ENCODE results near the gene APOA5. TPM values are rescaled to one million over a fixed set of nuclear protein-coding genes. Genes with fewer than 3 reads are reported as not detected.
A peak's percentile ranks its signal among the peaks of the same experiment; 100 is the strongest.

Gene APOA5
- total and polyA plus RNA-seq, 2 of the 13 experiments (the other 11 are each of a cell fraction or from before 2014, with no cell fraction given) = 44.0 to 49.1 TPM

DNA sequence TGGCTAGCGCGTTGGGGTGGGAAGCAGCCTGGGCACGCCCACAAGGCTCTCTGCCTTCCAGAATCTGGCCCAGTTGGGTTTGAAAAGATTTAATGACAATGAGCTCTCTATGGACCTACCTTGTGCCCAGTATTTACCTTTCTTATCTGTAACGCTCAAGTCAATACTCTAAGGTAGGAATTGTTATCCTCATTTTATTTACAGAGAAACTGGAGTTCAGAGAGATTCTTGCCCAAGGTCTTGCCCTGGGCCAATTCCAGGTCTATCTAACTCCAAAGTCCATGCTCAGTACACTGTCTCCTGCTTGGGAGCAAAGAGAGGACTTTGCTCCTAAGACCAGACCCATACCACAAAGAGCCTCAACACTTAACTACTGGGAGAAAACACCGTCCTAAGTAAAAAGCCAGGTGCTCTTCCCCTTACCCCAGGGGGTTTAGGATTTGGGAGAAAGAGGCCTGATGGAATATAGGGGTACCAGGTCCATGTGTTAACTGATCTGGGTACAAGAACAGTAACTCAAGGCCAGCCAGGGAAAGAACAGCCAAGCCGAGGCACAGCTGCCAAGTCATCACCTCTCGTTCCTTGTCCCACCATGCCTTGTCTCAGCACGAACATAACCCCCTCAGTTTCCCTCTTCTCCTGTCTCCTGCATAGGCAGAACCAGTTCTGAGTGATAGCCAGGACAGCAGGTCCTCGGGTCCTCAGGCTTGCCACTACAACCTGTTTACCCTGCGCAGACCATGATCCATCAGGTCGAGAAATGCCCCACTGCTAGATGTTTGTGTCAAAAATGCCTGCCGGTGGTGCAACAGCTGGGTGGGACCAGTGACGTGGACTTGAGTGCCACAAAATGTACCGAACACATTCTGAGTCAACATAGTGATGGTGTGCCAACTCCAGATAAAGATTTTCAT is 16.8 kb upstream of the APOA5 start (continued):
- peak; percentile 82; the same call in 1 of the 2 replicates for TF ChIP-seq ZNF343 (CRISPR knock-in tag; IDR thresholded peaks at IDR 0.05)
- TF ChIP-seq TMF1 (CRISPR knock-in tag; IDR thresholded peaks at IDR 0.05; ENCODE audit: low read depth) = no peak
- no peak for TF ChIP-seq SCMH1 (CRISPR knock-in tag; IDR thresholded peaks at IDR 0.05; ENCODE audit: borderline replicate concordance)
- TF ChIP-seq, protein P1, sequence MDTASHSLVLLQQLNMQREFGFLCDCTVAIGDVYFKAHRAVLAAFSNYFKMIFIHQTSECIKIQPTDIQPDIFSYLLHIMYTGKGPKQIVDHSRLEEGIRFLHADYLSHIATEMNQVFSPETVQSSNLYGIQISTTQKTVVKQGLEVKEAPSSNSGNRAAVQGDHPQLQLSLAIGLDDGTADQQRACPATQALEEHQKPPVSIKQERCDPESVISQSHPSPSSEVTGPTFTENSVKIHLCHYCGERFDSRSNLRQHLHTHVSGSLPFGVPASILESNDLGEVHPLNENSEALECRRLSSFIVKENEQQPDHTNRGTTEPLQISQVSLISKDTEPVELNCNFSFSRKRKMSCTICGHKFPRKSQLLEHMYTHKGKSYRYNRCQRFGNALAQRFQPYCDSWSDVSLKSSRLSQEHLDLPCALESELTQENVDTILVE (CRISPR knock-in tag; IDR thresholded peaks at IDR 0.05) = peak; percentile 80; the same call in 1 of the 2 replicates
- TF ChIP-seq ZFP90 (CRISPR knock-in tag; IDR thresholded peaks at IDR 0.05; ENCODE audit: borderline replicate concordance) = no peak
- TF ChIP-seq TP53 (CRISPR knock-in tag; conservative IDR thresholded peaks at IDR 0.05) = no peak; the same call in 1 of the 2 replicates
- TF ChIP-seq ZNF30 (CRISPR knock-in tag; IDR thresholded peaks at IDR 0.05) = no peak
- TF ChIP-seq, protein P2, sequence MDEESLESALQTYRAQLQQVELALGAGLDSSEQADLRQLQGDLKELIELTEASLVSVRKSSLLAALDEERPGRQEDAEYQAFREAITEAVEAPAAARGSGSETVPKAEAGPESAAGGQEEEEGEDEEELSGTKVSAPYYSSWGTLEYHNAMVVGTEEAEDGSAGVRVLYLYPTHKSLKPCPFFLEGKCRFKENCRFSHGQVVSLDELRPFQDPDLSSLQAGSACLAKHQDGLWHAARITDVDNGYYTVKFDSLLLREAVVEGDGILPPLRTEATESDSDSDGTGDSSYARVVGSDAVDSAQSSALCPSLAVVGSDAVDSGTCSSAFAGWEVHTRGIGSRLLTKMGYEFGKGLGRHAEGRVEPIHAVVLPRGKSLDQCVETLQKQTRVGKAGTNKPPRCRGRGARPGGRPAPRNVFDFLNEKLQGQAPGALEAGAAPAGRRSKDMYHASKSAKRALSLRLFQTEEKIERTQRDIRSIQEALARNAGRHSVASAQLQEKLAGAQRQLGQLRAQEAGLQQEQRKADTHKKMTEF (CRISPR knock-in tag; IDR thresholded peaks at IDR 0.05) = peak; percentile 96
- TF ChIP-seq, protein P3, sequence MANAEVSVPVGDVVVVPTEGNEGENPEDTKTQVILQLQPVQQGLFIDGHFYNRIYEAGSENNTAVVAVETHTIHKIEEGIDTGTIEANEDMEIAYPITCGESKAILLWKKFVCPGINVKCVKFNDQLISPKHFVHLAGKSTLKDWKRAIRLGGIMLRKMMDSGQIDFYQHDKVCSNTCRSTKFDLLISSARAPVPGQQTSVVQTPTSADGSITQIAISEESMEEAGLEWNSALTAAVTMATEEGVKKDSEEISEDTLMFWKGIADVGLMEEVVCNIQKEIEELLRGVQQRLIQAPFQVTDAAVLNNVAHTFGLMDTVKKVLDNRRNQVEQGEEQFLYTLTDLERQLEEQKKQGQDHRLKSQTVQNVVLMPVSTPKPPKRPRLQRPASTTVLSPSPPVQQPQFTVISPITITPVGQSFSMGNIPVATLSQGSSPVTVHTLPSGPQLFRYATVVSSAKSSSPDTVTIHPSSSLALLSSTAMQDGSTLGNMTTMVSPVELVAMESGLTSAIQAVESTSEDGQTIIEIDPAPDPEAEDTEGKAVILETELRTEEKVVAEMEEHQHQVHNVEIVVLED (CRISPR knock-in tag; IDR thresholded peaks at IDR 0.05; ENCODE audit: borderline replicate concordance) = no peak; the same call in 1 of the 2 replicates
- TF ChIP-seq FOXA1 (IDR thresholded peaks at IDR 0.05) = peak; percentile 97
- TF ChIP-seq FOXA1 (CRISPR knock-in tag; IDR thresholded peaks at IDR 0.05) = peak; percentile 99
- no peak for TF ChIP-seq ATF7 (IDR thresholded peaks at IDR 0.05)
- no peak; the same call in 1 of the 2 replicates for TF ChIP-seq ATF7 (CRISPR knock-in tag; IDR thresholded peaks at IDR 0.05)
- TF ChIP-seq EHMT2 (IDR thresholded peaks at IDR 0.05; ENCODE audit: borderline replicate concordance, low read depth, low read length) = no peak
- peak; percentile 36; the same call in 1 of the 2 replicates for TF ChIP-seq ZNF816 (CRISPR knock-in tag; IDR thresholded peaks at IDR 0.05; ENCODE audit: borderline replicate concordance)
- TF ChIP-seq ZNF891 (CRISPR knock-in tag; IDR thresholded peaks at IDR 0.05) = no peak
- TF ChIP-seq, protein P4, sequence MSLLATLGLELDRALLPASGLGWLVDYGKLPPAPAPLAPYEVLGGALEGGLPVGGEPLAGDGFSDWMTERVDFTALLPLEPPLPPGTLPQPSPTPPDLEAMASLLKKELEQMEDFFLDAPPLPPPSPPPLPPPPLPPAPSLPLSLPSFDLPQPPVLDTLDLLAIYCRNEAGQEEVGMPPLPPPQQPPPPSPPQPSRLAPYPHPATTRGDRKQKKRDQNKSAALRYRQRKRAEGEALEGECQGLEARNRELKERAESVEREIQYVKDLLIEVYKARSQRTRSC (CRISPR knock-in tag; IDR thresholded peaks at IDR 0.05; ENCODE audit: low read depth) = no peak
- no peak for TF ChIP-seq CBX1 (IDR thresholded peaks at IDR 0.05; ENCODE audit: low read depth)
- TF ChIP-seq, protein P5, sequence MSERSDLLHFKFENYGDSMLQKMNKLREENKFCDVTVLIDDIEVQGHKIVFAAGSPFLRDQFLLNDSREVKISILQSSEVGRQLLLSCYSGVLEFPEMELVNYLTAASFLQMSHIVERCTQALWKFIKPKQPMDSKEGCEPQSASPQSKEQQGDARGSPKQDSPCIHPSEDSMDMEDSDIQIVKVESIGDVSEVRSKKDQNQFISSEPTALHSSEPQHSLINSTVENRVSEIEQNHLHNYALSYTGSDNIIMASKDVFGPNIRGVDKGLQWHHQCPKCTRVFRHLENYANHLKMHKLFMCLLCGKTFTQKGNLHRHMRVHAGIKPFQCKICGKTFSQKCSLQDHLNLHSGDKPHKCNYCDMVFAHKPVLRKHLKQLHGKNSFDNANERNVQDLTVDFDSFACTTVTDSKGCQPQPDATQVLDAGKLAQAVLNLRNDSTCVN (CRISPR knock-in tag; IDR thresholded peaks at IDR 0.05; ENCODE audit: borderline replicate concordance) = no peak; the same call in 1 of the 2 replicates
- TF ChIP-seq SYNCRIP (IDR thresholded peaks at IDR 0.05; ENCODE audit: insufficient read depth, low read depth, low read length) = no peak
- TF ChIP-seq SRSF1 (optimal IDR thresholded peaks at IDR 0.05; ENCODE audit: low read depth, low read length) = no peak
- TF ChIP-seq RNF2 (conservative IDR thresholded peaks at IDR 0.05; ENCODE audit: low read depth) = no peak
- peak; percentile 95 for TF ChIP-seq MED1 (CRISPR knock-in tag; IDR thresholded peaks at IDR 0.05)

All from HepG2 (cell line).